IMR-90 (cell line): ENCODE data around the gene DNAJC17. TPM values are rescaled to one million over a fixed set of nuclear protein-coding genes. Genes with fewer than 3 reads are reported as not detected.

Source experiments
- ATAC-seq: fragments of 200-7000 bp; cut with Tn5 transposase; 2 replicates; pipeline ENCODE4 v1.9.1; 2020; ENCODE audit warnings: low read depth, mild to moderate bottlenecking, moderate library complexity
- BruUV-seq: library from RNA; stranded (reverse); fragments of 400-500 nt; replicated peaks from 2 replicates; lab custom pipeline; 2021; lab: Mats Ljungman, UMichigan
- CTCF ChIA-PET: fragments of 300-600 bp; formaldehyde crosslinking; extraction: SDS; loops from one replicate; lab custom pipeline; 2021; ENCODE audit warnings: antibody characterized with exemption; lab: Yijun Ruan, JAX
- POLR2A ChIA-PET: fragments of 300-600 bp; sonication (Branson Sonifier 250); formaldehyde crosslinking; loops from one replicate; lab custom pipeline; 2022; ENCODE audit warnings: antibody characterized with exemption; ENCODE audit not compliant: unreplicated experiment; lab: Charles Lee
- DNase-seq: peaks from one replicate; pipeline ENCODE4 v3.0.0; 2013
- H2AFZ ChIP-seq: replicated peaks from 2 replicates; pipeline ENCODE3; 2013; ENCODE audit warnings: low read length, mild to moderate bottlenecking; ENCODE audit not compliant: poor library complexity
- H2AK5ac ChIP-seq: 2 replicates; pipeline ENCODE4 v1.6.1; 2013; ENCODE audit warnings: low read depth, low read length, inconsistent platforms
- H2AK9ac ChIP-seq: replicated peaks from 2 replicates; pipeline ENCODE3; 2013; ENCODE audit warnings: mild to moderate bottlenecking, low read depth, low read length, moderate library complexity; ENCODE audit not compliant: poor library complexity
- H2BK120ac ChIP-seq: 2 replicates; pipeline ENCODE4 v1.6.1; 2013; ENCODE audit warnings: low read depth, low read length, inconsistent platforms
- H2BK15ac ChIP-seq: 3 replicates; pipeline ENCODE4 v1.6.1; 2013; ENCODE audit warnings: low read depth, low read length, inconsistent platforms
- H2BK20ac ChIP-seq: 2 replicates; pipeline ENCODE4 v1.6.1; 2013; ENCODE audit warnings: low read depth, mild to moderate bottlenecking, inconsistent platforms, low read length, moderate library complexity
- H2BK5ac ChIP-seq: 2 replicates; pipeline ENCODE4 v1.6.1; 2013; ENCODE audit warnings: mild to moderate bottlenecking, low read depth, low read length, inconsistent platforms; ENCODE audit not compliant: poor library complexity, severe bottlenecking
- H3K14ac ChIP-seq: replicated peaks from 2 replicates; pipeline ENCODE4 v1.6.1; 2013; ENCODE audit warnings: low read depth, low read length, inconsistent platforms
- H3K18ac ChIP-seq: 2 replicates; pipeline ENCODE4 v1.6.1; 2013; ENCODE audit warnings: low read depth, low read length, control low read depth
- H3K23ac ChIP-seq: 2 replicates; pipeline ENCODE4 v1.6.1; 2013; ENCODE audit warnings: low read depth, low read length, inconsistent platforms
- H3K27ac ChIP-seq: 2 replicates; pipeline ENCODE4 v1.5.1; 2013; ENCODE audit warnings: mild to moderate bottlenecking, control low read depth, low read length; ENCODE audit not compliant: insufficient read depth
- H3K27me3 ChIP-seq: 2 replicates; pipeline ENCODE4 v1.6.1; 2013; ENCODE audit warnings: low read length; ENCODE audit not compliant: control insufficient read depth, insufficient read depth
- H3K36me3 ChIP-seq: 2 replicates; pipeline ENCODE4 v1.6.1; 2013; ENCODE audit warnings: low read length, mixed read lengths; ENCODE audit not compliant: control insufficient read depth, insufficient read depth
- H3K4ac ChIP-seq: 2 replicates; pipeline ENCODE4 v1.6.1; 2013; ENCODE audit warnings: low read depth, low read length, inconsistent platforms
- H3K4me1 ChIP-seq: 2 replicates; pipeline ENCODE4 v1.6.1; 2013; ENCODE audit warnings: low read length, mixed read lengths; ENCODE audit not compliant: control insufficient read depth, insufficient read depth
- H3K4me2 ChIP-seq: 2 replicates; pipeline ENCODE4 v1.6.1; 2013; ENCODE audit warnings: low read depth, mild to moderate bottlenecking, control low read depth, low read length, moderate library complexity
- H3K4me3 ChIP-seq: 2 replicates; pipeline ENCODE4 v1.5.1; 2013; ENCODE audit warnings: low read depth, mild to moderate bottlenecking, control low read depth, low read length, moderate library complexity; ENCODE audit not compliant: insufficient read depth
- H3K56ac ChIP-seq: 2 replicates; pipeline ENCODE4 v1.6.1; 2013; ENCODE audit warnings: low read length, inconsistent platforms; ENCODE audit not compliant: insufficient read depth; ENCODE audit errors: extremely low read depth
- H3K79me1 ChIP-seq, 2 experiments: 2 replicates each; pipeline ENCODE4 v1.6.1; 2013; ENCODE audit warnings: low read length in 2 of 2, inconsistent platforms in 1 of 2, low read depth in 1 of 2
- H3K9ac ChIP-seq: 2 replicates; pipeline ENCODE4 v1.6.1; 2013; ENCODE audit warnings: low read depth, low read length, control low read depth
- H3K9me1 ChIP-seq: 2 replicates; pipeline ENCODE4 v1.6.1; 2013; ENCODE audit warnings: low read length, inconsistent platforms; ENCODE audit not compliant: insufficient read depth
- H3K9me3 ChIP-seq: 2 replicates; pipeline ENCODE4 v1.6.1; 2013; ENCODE audit warnings: low read length; ENCODE audit not compliant: control insufficient read depth, insufficient read depth
- H4K20me1 ChIP-seq: 2 replicates; pipeline ENCODE4 v1.6.1; 2013; ENCODE audit warnings: low read length, inconsistent platforms; ENCODE audit not compliant: insufficient read depth
- H4K5ac ChIP-seq: 2 replicates; pipeline ENCODE4 v1.6.1; 2013; ENCODE audit warnings: mild to moderate bottlenecking, low read depth, low read length, control low read depth
- H4K8ac ChIP-seq, 2 experiments: 2 replicates each; pipeline ENCODE4 v1.6.1; 2013; ENCODE audit warnings: low read depth in 2 of 2, low read length in 2 of 2, control low read depth in 1 of 2, inconsistent platforms in 1 of 2
- H4K91ac ChIP-seq: 2 replicates; pipeline ENCODE4 v1.6.1; 2013; ENCODE audit warnings: low read depth, low read length, inconsistent platforms; ENCODE audit not compliant: insufficient read depth
- BHLHE40 ChIP-seq: fragments of 150-350 bp; IDR thresholded peaks from 2 replicates; pipeline ENCODE4 v1.6.1; 2016; ENCODE audit warnings: mild to moderate bottlenecking, low read depth, low read length
- CHD1 ChIP-seq: IDR thresholded peaks from 2 replicates; pipeline ENCODE4 v1.6.1; 2012; ENCODE audit warnings: low read depth, low read length, improper control_type of control experiment
- MAZ ChIP-seq: IDR thresholded peaks from 2 replicates; pipeline ENCODE4 v1.6.1; 2012; ENCODE audit warnings: low read depth, mild to moderate bottlenecking, low read length, improper control_type of control experiment, moderate library complexity, borderline replicate concordance
- MXI1 ChIP-seq: IDR thresholded peaks from 2 replicates; pipeline ENCODE4 v1.6.1; 2012; ENCODE audit warnings: low read depth, mild to moderate bottlenecking, low read length, moderate library complexity, borderline replicate concordance
- NFE2L2 ChIP-seq: fragments of 150-350 bp; IDR thresholded peaks from 2 replicates; pipeline ENCODE4 v1.6.1; 2016; ENCODE audit warnings: low read depth, mild to moderate bottlenecking, low read length
- POLR2A ChIP-seq: IDR thresholded peaks from 2 replicates; pipeline ENCODE4 v1.6.1; 2012; ENCODE audit warnings: mild to moderate bottlenecking, low read depth, low read length
- RAD21 ChIP-seq: IDR thresholded peaks from 2 replicates; pipeline ENCODE4 v1.6.1; 2012; ENCODE audit warnings: low read length, improper control_type of control experiment
- RCOR1 ChIP-seq: IDR thresholded peaks from 2 replicates; pipeline ENCODE4 v1.6.1; 2012; ENCODE audit warnings: mild to moderate bottlenecking, low read length, improper control_type of control experiment; ENCODE audit not compliant: insufficient replicate concordance
- SMC3 ChIP-seq: fragments of 150-350 bp; IDR thresholded peaks from 2 replicates; pipeline ENCODE4 v1.6.1; 2016; ENCODE audit warnings: low read depth, mild to moderate bottlenecking, antibody characterized with exemption, low read length, moderate library complexity
- WGBS, 2 experiments: methylation state at CpG; one replicate each; pipeline versions ENCODE4 v1.1.5 to v1.1.7; 2013; ENCODE audit warnings: missing lambda C conversion rate in 2 of 2; ENCODE audit not compliant: insufficient read length in 1 of 2; ENCODE audit errors: extremely low coverage in 2 of 2; 5-methylcytosine and 5-hydroxymethylcytosine counted together
- dilution Hi-C: fragments of 300-500 bp; cut with HindIII; formaldehyde crosslinking; loops from one replicate; pipeline ENCODE4 v1.14.3; 2018; ENCODE audit warnings: low sequenced_read_pairs; ENCODE audit not compliant: unreplicated experiment
- in situ Hi-C: fragments of 300-500 bp; cut with MboI; formaldehyde crosslinking; loops from 3 replicates; pipeline ENCODE4 v1.14.3; 2019; ENCODE audit warnings: low sequenced_read_pairs, inconsistent platforms, mixed read lengths
- intact Hi-C: fragments of 100-400 bp; cut with micrococcal nuclease; formaldehyde crosslinking; loops from 2 replicates; pipeline ENCODE4 v1.10.0; 2022
- polyA plus RNA-seq, 3 experiments: library from polyadenylated mRNA; depleted of rRNA; stranded (reverse); fragments of >200 nt; gene quantifications; 2 replicates each; pipeline ENCODE4 v1.2.3, GENCODE V29; 2012; ENCODE audit warnings: low replicate concordance in 1 of 3
- total RNA-seq: library from RNA; depleted of rRNA; stranded (reverse); fragments of >200 nt; gene quantifications from 2 replicates; pipeline ENCODE4 v1.2.3, GENCODE V29; 2012
- TF ChIP-seq, protein P1 (sequence below): fragments of 150-350 bp; IDR thresholded peaks from 2 replicates; pipeline ENCODE4 v1.6.1; 2016; ENCODE audit warnings: low read depth, mild to moderate bottlenecking, low read length, moderate library complexity, borderline replicate concordance
- TF ChIP-seq, protein P2 (sequence below): fragments of 150-350 bp; IDR thresholded peaks from 2 replicates; pipeline ENCODE4 v1.6.1; 2017; ENCODE audit warnings: mild to moderate bottlenecking, antibody characterized with exemption, low read length, low read depth
- TF ChIP-seq, protein P3 (sequence below): conservative IDR thresholded peaks from 2 replicates; pipeline ENCODE4 v1.5.1; 2012; ENCODE audit warnings: mild to moderate bottlenecking, low read depth, low read length, improper control_type of control experiment

The DNAJC17 gene
- total and polyA plus RNA-seq, 2 of the 4 experiments (the other 2 are of a cell fraction): 58.6 to 107 TPM

DNA sequence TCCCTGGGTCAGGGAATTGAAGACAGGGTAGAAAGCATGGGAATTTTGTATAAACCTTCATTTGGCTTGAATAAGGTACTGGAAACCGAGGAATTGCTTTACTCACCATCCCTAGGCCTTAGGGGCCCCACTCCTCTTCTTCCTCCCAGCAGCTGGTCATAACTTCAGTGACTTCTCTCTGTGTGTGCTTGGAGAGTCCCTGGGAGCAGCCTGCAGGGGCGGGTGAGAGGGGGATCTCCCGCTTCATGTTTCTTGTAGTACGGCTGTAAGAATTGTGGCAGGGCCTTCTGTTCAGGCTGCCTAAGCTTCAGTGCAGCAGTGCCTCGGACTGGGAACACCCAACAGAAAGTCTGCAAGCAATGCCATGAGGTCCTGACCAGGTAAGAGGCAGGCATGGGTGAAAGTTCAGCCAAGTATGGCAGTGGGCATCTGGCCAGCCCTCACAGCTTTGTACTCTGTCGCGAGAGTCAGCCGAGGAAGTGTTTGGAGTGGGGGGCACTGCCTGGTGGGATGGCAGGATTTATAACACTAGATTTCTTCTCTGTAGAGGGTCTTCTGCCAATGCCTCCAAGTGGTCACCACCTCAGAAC, 1.7 kb upstream of the DNAJC17 start:
- no peak overlapping the region for H2BK5ac ChIP-seq
- ATAC-seq (no peak), DNase-seq (no peak)
- H3K18ac ChIP-seq: no peak overlapping the region
- no peak overlapping the region for H2AFZ ChIP-seq
- BruUV-seq: no TSS peak
- H3K27me3 ChIP-seq: no peaks in the 10 kb centered on the region
- TF ChIP-seq, protein P1, sequence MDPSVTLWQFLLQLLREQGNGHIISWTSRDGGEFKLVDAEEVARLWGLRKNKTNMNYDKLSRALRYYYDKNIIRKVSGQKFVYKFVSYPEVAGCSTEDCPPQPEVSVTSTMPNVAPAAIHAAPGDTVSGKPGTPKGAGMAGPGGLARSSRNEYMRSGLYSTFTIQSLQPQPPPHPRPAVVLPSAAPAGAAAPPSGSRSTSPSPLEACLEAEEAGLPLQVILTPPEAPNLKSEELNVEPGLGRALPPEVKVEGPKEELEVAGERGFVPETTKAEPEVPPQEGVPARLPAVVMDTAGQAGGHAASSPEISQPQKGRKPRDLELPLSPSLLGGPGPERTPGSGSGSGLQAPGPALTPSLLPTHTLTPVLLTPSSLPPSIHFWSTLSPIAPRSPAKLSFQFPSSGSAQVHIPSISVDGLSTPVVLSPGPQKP: no peak
- TF ChIP-seq MXI1: no peak
- no peak for TF ChIP-seq RCOR1
- no peak for TF ChIP-seq POLR2A
- no peak for TF ChIP-seq SMC3
- TF ChIP-seq, protein P2, sequence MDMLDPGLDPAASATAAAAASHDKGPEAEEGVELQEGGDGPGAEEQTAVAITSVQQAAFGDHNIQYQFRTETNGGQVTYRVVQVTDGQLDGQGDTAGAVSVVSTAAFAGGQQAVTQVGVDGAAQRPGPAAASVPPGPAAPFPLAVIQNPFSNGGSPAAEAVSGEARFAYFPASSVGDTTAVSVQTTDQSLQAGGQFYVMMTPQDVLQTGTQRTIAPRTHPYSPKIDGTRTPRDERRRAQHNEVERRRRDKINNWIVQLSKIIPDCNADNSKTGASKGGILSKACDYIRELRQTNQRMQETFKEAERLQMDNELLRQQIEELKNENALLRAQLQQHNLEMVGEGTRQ: no peak
- no peak for TF ChIP-seq CHD1
- TF ChIP-seq NFE2L2: no peak
- TF ChIP-seq, protein P3, sequence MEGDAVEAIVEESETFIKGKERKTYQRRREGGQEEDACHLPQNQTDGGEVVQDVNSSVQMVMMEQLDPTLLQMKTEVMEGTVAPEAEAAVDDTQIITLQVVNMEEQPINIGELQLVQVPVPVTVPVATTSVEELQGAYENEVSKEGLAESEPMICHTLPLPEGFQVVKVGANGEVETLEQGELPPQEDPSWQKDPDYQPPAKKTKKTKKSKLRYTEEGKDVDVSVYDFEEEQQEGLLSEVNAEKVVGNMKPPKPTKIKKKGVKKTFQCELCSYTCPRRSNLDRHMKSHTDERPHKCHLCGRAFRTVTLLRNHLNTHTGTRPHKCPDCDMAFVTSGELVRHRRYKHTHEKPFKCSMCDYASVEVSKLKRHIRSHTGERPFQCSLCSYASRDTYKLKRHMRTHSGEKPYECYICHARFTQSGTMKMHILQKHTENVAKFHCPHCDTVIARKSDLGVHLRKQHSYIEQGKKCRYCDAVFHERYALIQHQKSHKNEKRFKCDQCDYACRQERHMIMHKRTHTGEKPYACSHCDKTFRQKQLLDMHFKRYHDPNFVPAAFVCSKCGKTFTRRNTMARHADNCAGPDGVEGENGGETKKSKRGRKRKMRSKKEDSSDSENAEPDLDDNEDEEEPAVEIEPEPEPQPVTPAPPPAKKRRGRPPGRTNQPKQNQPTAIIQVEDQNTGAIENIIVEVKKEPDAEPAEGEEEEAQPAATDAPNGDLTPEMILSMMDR: no peak
- TF ChIP-seq MAZ: no peak
- TF ChIP-seq RAD21: no peak
- no peak for TF ChIP-seq BHLHE40
- intact Hi-C loops (no loop called here), dilution Hi-C loops (no loop called here), in situ Hi-C loops (no loop called here)
- no peak overlapping the region for H3K27ac ChIP-seq
- no peak overlapping the region for H3K9ac ChIP-seq
- no peak overlapping the region for H3K56ac ChIP-seq
- no peak overlapping the region for H3K4ac ChIP-seq
- H2BK15ac ChIP-seq: no peak overlapping the region
- ChIA-PET POLR2A (no interaction called here), CTCF (no interaction called here)
- H4K5ac ChIP-seq: no peak overlapping the region
- no peak overlapping the region for H3K4me2 ChIP-seq
- H4K20me1 ChIP-seq: no peaks in the 10 kb centered on the region
- H3K14ac ChIP-seq: no peak overlapping the region
- H2AK5ac ChIP-seq: no peak overlapping the region
- H3K9me1 ChIP-seq: no peaks in the 10 kb centered on the region
- no peak overlapping the region for H2BK120ac ChIP-seq
- H3K4me1 ChIP-seq: peaks cover 6% of the 10 kb centered on the region
- peaks cover 26 to 39% of the 10 kb centered on the region in 2 experiments for H3K79me1 ChIP-seq
- no peak overlapping the region for H2BK20ac ChIP-seq
- H3K23ac ChIP-seq: no peak overlapping the region
- no peaks in the 10 kb centered on the region for H3K9me3 ChIP-seq
- H4K8ac ChIP-seq: no peak overlapping the region
- H4K91ac ChIP-seq: no peak overlapping the region
- WGBS, 2 experiments: 56% methylated on average over 3 of the region's 8 CpGs; no CpG with 5 or more reads in 1 of the 2 experiments
- H2AK9ac ChIP-seq: no peak overlapping the region
- H3K4me3 ChIP-seq: no peak overlapping the region
- H3K36me3 ChIP-seq: peaks cover 20% of the 10 kb centered on the region
